GM18498 (cell line): ENCODE data around the gene BTBD16.

Experiments
- ATAC-seq: cut with Tn5 transposase; IDR thresholded peaks from one replicate; pipeline ENCODE4 v1.9.1; 2021; ENCODE audit warnings: mild to moderate bottlenecking, moderate library complexity; ENCODE audit not compliant: unreplicated experiment

BTBD16 gene

GRCh38 chr10:122246830-122247520 is 24.1 kb upstream of the BTBD16 start:
- no peak for ATAC-seq

GRCh38 chr10:122248356-122249302 is 22.5 kb upstream of the BTBD16 start:
- no peak for ATAC-seq

- no peak for ATAC-seq
Observed at GRCh38 chr10:122249303-122249850, 21.7 kb upstream of the BTBD16 start.

- ATAC-seq = no peak
Observed at GRCh38 chr10:122249991-122250750, 20.9 kb upstream of the BTBD16 start.

GRCh38 chr10:122251459-122252255 is 19.4 kb upstream of the BTBD16 start:
- ATAC-seq = no peak

- no peak for ATAC-seq
Observed at GRCh38 chr10:122252805-122253204, 18.3 kb upstream of the BTBD16 start.

- no peak for ATAC-seq
Observed at GRCh38 chr10:122253605-122254004, 17.5 kb upstream of the BTBD16 start.

- no peak for ATAC-seq
Observed at GRCh38 chr10:122254831-122255230, 16.3 kb upstream of the BTBD16 start.

- ATAC-seq = no peak
Observed at GRCh38 chr10:122255509-122256301, 15.4 kb upstream of the BTBD16 start.

- no peak for ATAC-seq
Observed at GRCh38 chr10:122257041-122257440, 14.1 kb upstream of the BTBD16 start.

GRCh38 chr10:122258136-122259074 is 12.7 kb upstream of the BTBD16 start:
- ATAC-seq = no peak

GRCh38 chr10:122259075-122259466 is 12.0 kb upstream of the BTBD16 start:
- ATAC-seq = no peak

- no peak for ATAC-seq
Observed at GRCh38 chr10:122261584-122261983, 9.5 kb upstream of the BTBD16 start.

GRCh38 chr10:122263971-122264370 is 7.1 kb upstream of the BTBD16 start:
- ATAC-seq = no peak

GRCh38 chr10:122264436-122264835 is 6.7 kb upstream of the BTBD16 start:
- ATAC-seq = no peak

- ATAC-seq = no peak
Observed at GRCh38 chr10:122264931-122265330, 6.2 kb upstream of the BTBD16 start.

GRCh38 chr10:122265896-122266295 is 5.2 kb upstream of the BTBD16 start:
- ATAC-seq = no peak
